Fibroblast of pulmonary artery (primary cell): ENCODE data around the gene KRTAP10-10.
A peak's percentile ranks its signal among the peaks of the same experiment; 100 is the strongest.

ENCODE experiments used
- DNase-seq: peaks from one replicate; pipeline ENCODE4 v3.0.0-alpha.2; 2010; ENCODE audit warnings: low read depth
- H3K4me3 ChIP-seq: replicated peaks from 2 replicates; pipeline ENCODE4 v1.5.1; 2011; ENCODE audit warnings: low read depth, mild to moderate bottlenecking, control low read depth, low read length, moderate library complexity
- TF ChIP-seq, protein P1 (sequence below): IDR thresholded peaks from 2 replicates; pipeline ENCODE4 v1.5.1; 2011; ENCODE audit warnings: mild to moderate bottlenecking, control low read depth, low read length, inconsistent platforms; ENCODE audit errors: missing control alignments

The KRTAP10-10 gene

DNA sequence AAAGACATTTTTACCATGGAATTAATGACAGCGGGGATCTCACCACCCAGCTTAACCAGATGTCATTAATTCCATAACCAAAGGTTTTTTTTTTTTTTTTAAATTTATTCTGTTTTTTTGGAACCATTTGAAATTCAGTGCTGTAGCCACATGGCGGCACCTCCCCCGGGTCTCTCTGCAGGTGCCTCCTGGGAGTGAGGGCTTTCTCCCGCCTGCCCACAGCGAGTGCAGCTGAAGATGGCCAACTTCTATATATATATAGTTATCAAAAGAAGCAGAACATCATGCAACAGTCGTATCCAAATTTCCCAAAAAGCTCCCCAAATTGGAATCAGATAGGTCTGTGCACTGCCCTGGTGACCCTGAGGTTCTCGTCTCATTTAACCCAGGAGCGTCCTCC lies 21.7 kb upstream of the KRTAP10-10 start:
- no peak overlapping the region for H3K4me3 ChIP-seq
- no peak for DNase-seq
- TF ChIP-seq, protein P1, sequence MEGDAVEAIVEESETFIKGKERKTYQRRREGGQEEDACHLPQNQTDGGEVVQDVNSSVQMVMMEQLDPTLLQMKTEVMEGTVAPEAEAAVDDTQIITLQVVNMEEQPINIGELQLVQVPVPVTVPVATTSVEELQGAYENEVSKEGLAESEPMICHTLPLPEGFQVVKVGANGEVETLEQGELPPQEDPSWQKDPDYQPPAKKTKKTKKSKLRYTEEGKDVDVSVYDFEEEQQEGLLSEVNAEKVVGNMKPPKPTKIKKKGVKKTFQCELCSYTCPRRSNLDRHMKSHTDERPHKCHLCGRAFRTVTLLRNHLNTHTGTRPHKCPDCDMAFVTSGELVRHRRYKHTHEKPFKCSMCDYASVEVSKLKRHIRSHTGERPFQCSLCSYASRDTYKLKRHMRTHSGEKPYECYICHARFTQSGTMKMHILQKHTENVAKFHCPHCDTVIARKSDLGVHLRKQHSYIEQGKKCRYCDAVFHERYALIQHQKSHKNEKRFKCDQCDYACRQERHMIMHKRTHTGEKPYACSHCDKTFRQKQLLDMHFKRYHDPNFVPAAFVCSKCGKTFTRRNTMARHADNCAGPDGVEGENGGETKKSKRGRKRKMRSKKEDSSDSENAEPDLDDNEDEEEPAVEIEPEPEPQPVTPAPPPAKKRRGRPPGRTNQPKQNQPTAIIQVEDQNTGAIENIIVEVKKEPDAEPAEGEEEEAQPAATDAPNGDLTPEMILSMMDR, result no peak

DNA sequence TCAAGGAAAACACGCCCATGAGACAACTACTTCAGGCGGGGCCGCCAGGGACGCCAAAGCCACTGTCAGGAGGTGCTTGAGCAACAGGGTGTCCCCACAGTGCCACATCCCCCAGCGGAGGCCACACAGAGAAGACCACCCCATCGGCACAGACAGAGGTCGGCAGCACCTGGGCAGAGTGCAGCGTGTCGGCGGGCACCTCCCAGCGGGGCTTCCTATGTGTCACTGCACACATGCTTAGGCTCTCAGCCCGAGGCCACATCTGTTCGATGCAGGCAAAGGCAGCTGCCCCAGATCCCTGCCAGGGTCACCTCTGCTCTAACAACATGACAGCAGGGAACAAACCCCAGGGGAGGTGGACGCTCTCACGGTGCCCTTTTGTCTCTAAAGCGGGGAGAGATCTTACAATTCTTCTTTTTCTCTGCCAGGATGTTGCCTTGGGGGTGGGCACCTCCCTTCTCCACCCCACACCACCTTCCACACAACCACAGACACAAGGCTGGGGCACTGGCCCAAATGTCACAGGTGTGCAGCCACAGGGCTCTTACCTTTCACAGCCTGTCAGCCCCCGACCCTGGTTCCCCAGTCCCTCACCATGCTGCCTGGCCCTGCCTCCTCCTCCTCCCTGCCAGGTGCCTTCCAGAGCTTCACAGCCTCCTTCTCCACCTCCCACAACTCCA lies 21.1 kb upstream of the KRTAP10-10 start:
- no peak overlapping the region for H3K4me3 ChIP-seq
- no peak for DNase-seq
- TF ChIP-seq, protein P1, result no peak

DNA sequence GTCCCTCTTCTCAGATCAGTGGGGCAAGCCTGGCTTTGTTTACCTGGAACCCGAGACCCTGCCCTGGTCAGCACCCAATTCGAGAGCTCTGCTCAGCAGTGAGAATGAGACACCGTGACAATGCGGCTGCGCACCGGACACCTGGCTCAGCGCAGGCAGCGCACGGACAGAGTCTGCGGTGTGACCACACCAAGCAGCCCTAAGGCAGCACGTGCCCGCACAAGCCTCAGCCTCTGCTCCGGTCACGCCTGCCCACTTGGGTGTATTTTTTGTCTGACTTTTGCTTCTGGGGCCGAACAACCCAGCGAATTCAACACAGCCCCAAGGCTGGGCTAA lies 20.6 kb upstream of the KRTAP10-10 start:
- DNase-seq, result no peak
- TF ChIP-seq, protein P1, result no peak
- H3K4me3 ChIP-seq, result no peak overlapping the region

DNA sequence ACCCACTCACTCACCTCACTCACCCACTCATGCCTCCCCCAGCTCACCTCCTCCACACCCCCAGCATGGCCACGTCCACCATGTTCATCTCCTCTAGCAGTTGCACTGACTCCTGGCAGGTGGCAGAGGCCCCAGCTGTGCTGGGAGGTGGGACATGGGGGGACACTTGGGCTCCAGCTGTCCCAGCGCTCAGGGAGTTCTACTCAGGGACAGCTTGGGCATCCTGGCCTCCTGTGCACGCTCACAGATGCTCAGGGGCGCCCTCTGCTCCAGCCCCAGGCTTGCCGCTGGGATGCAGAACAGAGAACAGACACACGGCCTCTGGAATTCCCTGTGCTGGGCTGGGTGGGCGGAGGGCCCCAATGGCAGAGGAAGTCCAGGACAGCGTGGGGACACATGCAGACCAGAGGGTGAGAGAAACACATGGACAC lies 20.1 kb upstream of the KRTAP10-10 start:
- H3K4me3 ChIP-seq, result no peak overlapping the region
- no peak for DNase-seq
- TF ChIP-seq, protein P1, result no peak

DNA sequence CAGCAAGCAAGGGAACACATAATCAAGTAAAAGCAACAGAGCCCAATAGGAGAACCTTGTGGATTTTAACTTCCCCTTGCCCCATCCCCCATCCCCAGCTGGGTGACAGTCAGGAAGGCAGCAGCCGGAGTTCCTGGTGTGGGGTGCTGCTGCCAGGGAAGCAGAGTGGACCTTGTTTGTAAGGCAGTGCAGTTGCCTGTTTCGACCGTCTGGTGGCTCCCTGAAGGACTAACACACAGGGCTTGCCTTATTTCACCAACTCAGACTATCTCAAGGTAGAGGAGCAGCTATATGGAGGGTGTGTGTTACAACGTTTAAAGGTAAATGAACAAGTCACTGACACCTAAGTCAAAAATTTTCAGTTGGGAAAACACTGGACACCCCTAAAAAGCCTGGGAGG lies 18.7 kb upstream of the KRTAP10-10 start:
- DNase-seq, result peak; percentile 20
- TF ChIP-seq, protein P1, result peak; percentile 26
- no peak overlapping the region for H3K4me3 ChIP-seq

DNA sequence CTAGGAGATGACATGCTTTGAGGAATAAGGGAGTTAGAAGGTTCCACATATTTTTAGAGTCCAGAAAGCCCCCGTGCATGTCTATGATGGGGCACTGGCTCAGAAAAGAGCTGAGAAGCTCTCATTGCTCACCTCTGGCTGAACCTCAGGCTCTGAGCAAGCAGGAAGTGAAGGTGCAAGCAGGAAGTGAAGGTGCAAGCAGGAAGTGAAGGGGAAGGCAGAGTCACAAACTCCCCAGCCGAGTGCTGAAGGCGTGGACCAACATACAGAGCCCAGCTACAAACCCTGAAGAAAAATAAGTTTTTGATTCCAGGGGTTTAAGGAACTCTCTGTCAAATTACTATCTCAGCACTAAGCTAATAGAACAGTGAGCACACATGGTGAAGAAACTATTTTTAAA lies 18.2 kb upstream of the KRTAP10-10 start:
- TF ChIP-seq, protein P1, result no peak
- DNase-seq, result no peak
- H3K4me3 ChIP-seq, result no peak overlapping the region

DNA sequence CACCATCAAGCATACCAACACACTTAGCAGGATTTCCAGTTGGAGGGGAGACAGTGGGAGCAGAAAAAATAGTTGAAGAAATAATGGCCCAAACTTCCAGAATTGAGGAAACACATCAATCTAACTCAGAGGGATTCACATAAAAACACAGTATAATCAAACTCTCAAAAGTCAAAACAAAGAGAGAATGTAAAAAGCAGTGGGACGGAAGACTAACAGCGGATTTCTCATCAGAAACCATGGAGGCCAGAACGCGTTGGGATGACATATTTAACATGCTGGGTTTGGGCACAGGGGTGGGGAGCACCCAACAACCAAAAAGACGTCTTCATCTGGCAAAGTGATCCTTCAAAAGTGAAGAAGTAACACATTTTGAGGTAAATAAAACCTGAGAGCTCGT lies 17.3 kb upstream of the KRTAP10-10 start:
- TF ChIP-seq, protein P1, result no peak
- H3K4me3 ChIP-seq, result no peak overlapping the region

More for the DNA sequence above, 17.3 kb upstream of the KRTAP10-10 start:
- no peak for DNase-seq
